OCI-LY1 (cell line): ENCODE results near the gene WWOX.
"Not testable (repeated sequence)": the region's sequence is repeated elsewhere in the genome, so short reads cannot be mapped to it uniquely, and the experiment has no call there.

Experiments
- H2AFZ ChIP-seq: fragments of 200-600 bp; sonication (generic), shearing (Covaris generic); 2 replicates; pipeline ENCODE4 v1.6.0; 2014; ENCODE audit warnings: antibody characterized with exemption, mild to moderate bottlenecking, low read length
- H3F3A ChIP-seq: fragments of 200-600 bp; sonication (generic), shearing (Covaris generic); 2 replicates; pipeline ENCODE4 v1.6.0; 2014; ENCODE audit warnings: mild to moderate bottlenecking, antibody characterized with exemption, low read length, moderate library complexity; ENCODE audit not compliant: insufficient read depth
- H3K27ac ChIP-seq: fragments of 200-600 bp; sonication (generic); 2 replicates; pipeline ENCODE4 v1.5.1; 2014; ENCODE audit warnings: low read length, mixed run types, mild to moderate bottlenecking, low read depth; ENCODE audit not compliant: poor library complexity, severe bottlenecking
- H3K27me3 ChIP-seq: fragments of 200-600 bp; sonication (generic); 2 replicates; pipeline ENCODE4 v1.6.0; 2014; ENCODE audit warnings: antibody characterized with exemption, mild to moderate bottlenecking, low read length, moderate library complexity; ENCODE audit not compliant: insufficient read depth
- H3K36me3 ChIP-seq: fragments of 200-600 bp; sonication (generic); 2 replicates; pipeline ENCODE4 v1.6.1; 2014; ENCODE audit warnings: mild to moderate bottlenecking, antibody characterized with exemption, low read length, moderate library complexity, mixed read lengths; ENCODE audit not compliant: insufficient read depth
- H3K4me1 ChIP-seq: fragments of 200-600 bp; sonication (generic); 2 replicates; pipeline ENCODE4 v1.5.1; 2014; ENCODE audit warnings: mild to moderate bottlenecking, low read length, moderate library complexity; ENCODE audit not compliant: insufficient read depth, severe bottlenecking
- H3K4me2 ChIP-seq: fragments of 200-600 bp; sonication (generic), shearing (Covaris generic); 2 replicates; pipeline ENCODE4 v1.6.1; 2014; ENCODE audit warnings: low read length
- H3K4me3 ChIP-seq: fragments of 200-600 bp; sonication (generic); 2 replicates; pipeline ENCODE4 v1.5.1; 2014; ENCODE audit warnings: low read length, low read depth, mild to moderate bottlenecking, mixed read lengths; ENCODE audit not compliant: poor library complexity, severe bottlenecking
- H3K79me2 ChIP-seq: fragments of 200-600 bp; shearing (Covaris generic); 2 replicates; pipeline ENCODE4 v1.6.1; 2016; ENCODE audit warnings: mixed run types, low read length, mixed read lengths; ENCODE audit not compliant: insufficient read depth
- H3K9ac ChIP-seq: fragments of 200-600 bp; sonication (generic), shearing (Covaris generic); 2 replicates; pipeline ENCODE4 v1.6.1; 2014; ENCODE audit warnings: mild to moderate bottlenecking, low read length, mixed read lengths
- H3K9me2 ChIP-seq: fragments of 200-600 bp; sonication (generic), shearing (Covaris generic); 2 replicates; pipeline ENCODE4 v1.6.1; 2014; ENCODE audit warnings: low read depth, mild to moderate bottlenecking, low read length, mixed read lengths
- H3K9me3 ChIP-seq: fragments of 200-600 bp; shearing (Covaris generic); 2 replicates; pipeline ENCODE4 v1.6.1; 2014; ENCODE audit warnings: low read length, mixed read lengths
- H4K20me1 ChIP-seq: fragments of 200-600 bp; sonication (generic), shearing (Covaris generic); 2 replicates; pipeline ENCODE4 v1.6.0; 2016; ENCODE audit warnings: mild to moderate bottlenecking, low read length; ENCODE audit not compliant: insufficient read depth
- CTCF ChIP-seq: fragments of 200-600 bp; sonication (generic), shearing (Covaris generic); IDR thresholded peaks from 2 replicates; pipeline ENCODE4 v1.5.1; 2017; ENCODE audit warnings: mild to moderate bottlenecking, antibody characterized with exemption, low read length, moderate library complexity, mixed read lengths
- EZH2 ChIP-seq: fragments of 200-600 bp; sonication (generic), shearing (Covaris generic); IDR thresholded peaks from 2 replicates; pipeline ENCODE4 v1.8.0; 2017; ENCODE audit warnings: borderline replicate concordance, mixed run types, mild to moderate bottlenecking, antibody characterized with exemption, low read length, moderate library complexity, mixed read lengths

Gene WWOX

GRCh38 chr16:79051313-79051712, 951.9 kb downstream of the WWOX start:
- Histone ChIP-seq H3K4me2 (no peak overlapping the region), H3K36me3 (no peaks in the 10 kb centered on the region), H3K27ac (no peak overlapping the region), H3K9me2 (no peaks in the 10 kb centered on the region), H2AFZ (no peak overlapping the region), H3K79me2 (no peaks in the 10 kb centered on the region), H3F3A (no peaks in the 10 kb centered on the region), H3K9me3 (no peaks in the 10 kb centered on the region), H3K4me1 (no peaks in the 10 kb centered on the region), H4K20me1 (no peaks in the 10 kb centered on the region), H3K9ac (no peak overlapping the region), H3K4me3 (no peak overlapping the region), H3K27me3 (no peaks in the 10 kb centered on the region)
- no peak for TF ChIP-seq CTCF
- TF ChIP-seq EZH2, result no peak

- H3K4me1 ChIP-seq, H3K36me3 ChIP-seq, H3K9ac ChIP-seq, H4K20me1 ChIP-seq, H3K4me2 ChIP-seq, H3F3A ChIP-seq, H3K27me3 ChIP-seq, H2AFZ ChIP-seq, H3K9me3 ChIP-seq, H3K9me2 ChIP-seq, H3K79me2 ChIP-seq, H3K27ac ChIP-seq, H3K4me3 ChIP-seq: not testable (repeated sequence)
Observed at GRCh38 chr16:79052198-79052597, 952.7 kb downstream of the WWOX start.

- Histone ChIP-seq H3K79me2 (no peaks in the 10 kb centered on the region), H3F3A (no peaks in the 10 kb centered on the region), H4K20me1 (no peaks in the 10 kb centered on the region), H2AFZ (no peak overlapping the region), H3K4me2 (no peak overlapping the region), H3K27me3 (no peaks in the 10 kb centered on the region), H3K36me3 (no peaks in the 10 kb centered on the region), H3K9me3 (no peaks in the 10 kb centered on the region), H3K4me3 (no peak overlapping the region), H3K9me2 (no peaks in the 10 kb centered on the region), H3K4me1 (no peaks in the 10 kb centered on the region), H3K27ac (no peak overlapping the region), H3K9ac (no peak overlapping the region)
- TF ChIP-seq EZH2 (no peak), CTCF (no peak)
Observed at GRCh38 chr16:79053577-79053976, 954.1 kb downstream of the WWOX start.

GRCh38 chr16:79054211-79054984, 954.9 kb downstream of the WWOX start:
- no peaks in the 10 kb centered on the region for H4K20me1 ChIP-seq
- H3K36me3 ChIP-seq, result no peaks in the 10 kb centered on the region
- no peaks in the 10 kb centered on the region for H3K9me3 ChIP-seq
- H2AFZ ChIP-seq, result no peak overlapping the region
- no peak overlapping the region for H3K27ac ChIP-seq
- H3F3A ChIP-seq, result no peaks in the 10 kb centered on the region
- no peak overlapping the region for H3K9ac ChIP-seq
- H3K79me2 ChIP-seq, result no peaks in the 10 kb centered on the region
- H3K9me2 ChIP-seq, result no peaks in the 10 kb centered on the region
- no peak overlapping the region for H3K4me3 ChIP-seq
- no peaks in the 10 kb centered on the region for H3K4me1 ChIP-seq
- H3K27me3 ChIP-seq, result no peaks in the 10 kb centered on the region
- H3K4me2 ChIP-seq, result no peak overlapping the region
- TF ChIP-seq EZH2 (no peak), CTCF (no peak)
